GM12801 (cell line): ENCODE measurements around the gene MMP11.

Source experiments
- TF ChIP-seq, protein P1 (sequence below): IDR thresholded peaks from one replicate; pipeline ENCODE4 v1.5.1; 2011; ENCODE audit warnings: control low read depth; ENCODE audit not compliant: insufficient read length; ENCODE audit errors: extremely low read depth

Gene MMP11

DNA sequence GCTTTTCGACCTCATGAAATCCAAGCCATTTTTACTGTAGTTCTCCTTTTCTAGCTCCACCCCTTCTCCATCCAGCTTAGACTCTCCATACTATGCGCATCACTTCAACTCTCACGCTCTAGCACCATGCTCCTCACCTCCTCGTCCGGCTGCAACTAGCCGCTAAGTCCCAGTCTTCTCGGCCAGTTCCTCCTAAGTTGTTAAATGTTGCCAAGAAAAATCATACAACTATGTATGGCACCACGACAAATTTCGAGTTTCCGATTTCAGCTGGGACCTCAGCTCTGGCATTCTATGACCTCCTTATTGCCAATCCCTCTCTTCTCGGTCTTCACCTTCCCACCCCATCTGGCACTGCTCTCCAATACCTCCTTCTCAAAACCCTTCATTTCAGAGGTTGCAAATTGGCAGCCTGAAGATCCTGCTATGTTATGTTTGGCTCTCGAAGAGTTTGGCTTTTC, 22.8 kb upstream of the MMP11 start:
- TF ChIP-seq, protein P1, sequence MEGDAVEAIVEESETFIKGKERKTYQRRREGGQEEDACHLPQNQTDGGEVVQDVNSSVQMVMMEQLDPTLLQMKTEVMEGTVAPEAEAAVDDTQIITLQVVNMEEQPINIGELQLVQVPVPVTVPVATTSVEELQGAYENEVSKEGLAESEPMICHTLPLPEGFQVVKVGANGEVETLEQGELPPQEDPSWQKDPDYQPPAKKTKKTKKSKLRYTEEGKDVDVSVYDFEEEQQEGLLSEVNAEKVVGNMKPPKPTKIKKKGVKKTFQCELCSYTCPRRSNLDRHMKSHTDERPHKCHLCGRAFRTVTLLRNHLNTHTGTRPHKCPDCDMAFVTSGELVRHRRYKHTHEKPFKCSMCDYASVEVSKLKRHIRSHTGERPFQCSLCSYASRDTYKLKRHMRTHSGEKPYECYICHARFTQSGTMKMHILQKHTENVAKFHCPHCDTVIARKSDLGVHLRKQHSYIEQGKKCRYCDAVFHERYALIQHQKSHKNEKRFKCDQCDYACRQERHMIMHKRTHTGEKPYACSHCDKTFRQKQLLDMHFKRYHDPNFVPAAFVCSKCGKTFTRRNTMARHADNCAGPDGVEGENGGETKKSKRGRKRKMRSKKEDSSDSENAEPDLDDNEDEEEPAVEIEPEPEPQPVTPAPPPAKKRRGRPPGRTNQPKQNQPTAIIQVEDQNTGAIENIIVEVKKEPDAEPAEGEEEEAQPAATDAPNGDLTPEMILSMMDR = no peak

DNA sequence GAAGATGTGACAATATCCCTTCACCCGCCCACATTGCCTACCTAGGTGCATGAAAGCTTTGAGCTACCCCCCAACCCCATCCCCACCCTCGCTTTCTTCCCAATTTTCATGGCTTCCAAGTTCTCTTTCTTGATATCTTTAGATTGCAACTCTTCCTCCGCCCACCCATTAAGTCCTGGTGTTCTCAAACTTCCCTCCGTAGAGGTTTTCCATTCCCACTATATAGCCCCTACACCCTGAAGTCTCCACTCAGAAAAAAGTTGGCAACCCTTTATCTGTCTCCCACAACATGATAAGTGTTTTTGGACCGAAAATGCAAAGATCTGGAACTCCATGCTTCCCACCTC, 22.3 kb upstream of the MMP11 start:
- TF ChIP-seq, protein P1 = no peak

DNA sequence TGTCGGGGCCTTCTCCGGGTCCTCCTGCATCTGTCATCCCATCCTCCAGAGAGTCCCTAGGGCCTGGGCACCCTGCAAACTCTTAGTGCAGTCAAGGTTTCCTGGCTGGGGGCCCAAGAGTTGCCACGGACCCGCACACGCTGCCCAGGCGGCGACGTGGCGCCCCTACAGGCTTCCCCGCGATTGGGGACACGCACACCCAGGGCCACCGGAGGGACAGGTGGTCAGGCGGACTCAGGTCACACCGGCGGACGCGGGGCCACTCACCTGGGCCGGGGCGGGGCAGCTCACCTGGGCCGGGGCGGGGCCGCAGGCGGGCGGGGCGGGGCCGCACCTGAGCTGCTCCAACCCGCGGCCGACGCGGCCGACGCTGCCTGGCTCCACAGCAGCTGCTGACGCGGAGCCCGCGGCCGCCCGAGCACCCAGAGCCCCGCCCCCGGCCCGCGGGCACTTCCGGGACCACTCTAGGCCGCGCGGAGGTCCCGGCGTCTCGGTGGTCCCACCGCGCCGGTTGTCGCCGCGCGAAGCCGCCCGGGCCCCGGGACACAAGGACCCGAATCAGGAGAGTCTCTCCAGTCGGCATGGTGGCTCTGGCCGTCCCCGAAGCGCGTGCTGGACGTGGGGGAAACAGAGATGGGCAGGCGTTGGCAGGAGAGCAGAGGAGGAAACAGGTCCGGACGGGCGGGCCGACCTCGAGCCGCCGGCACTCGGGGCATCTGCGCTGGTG, 21.8 kb upstream of the MMP11 start, which contains the start of gene ZNF70:
TSS of gene ZNF70 (minus strand) at position 399 of the 727 bp plus-strand sequence. CDS start 5,972 bp downstream, outside the sequence.
- TF ChIP-seq, protein P1 = no peak

DNA sequence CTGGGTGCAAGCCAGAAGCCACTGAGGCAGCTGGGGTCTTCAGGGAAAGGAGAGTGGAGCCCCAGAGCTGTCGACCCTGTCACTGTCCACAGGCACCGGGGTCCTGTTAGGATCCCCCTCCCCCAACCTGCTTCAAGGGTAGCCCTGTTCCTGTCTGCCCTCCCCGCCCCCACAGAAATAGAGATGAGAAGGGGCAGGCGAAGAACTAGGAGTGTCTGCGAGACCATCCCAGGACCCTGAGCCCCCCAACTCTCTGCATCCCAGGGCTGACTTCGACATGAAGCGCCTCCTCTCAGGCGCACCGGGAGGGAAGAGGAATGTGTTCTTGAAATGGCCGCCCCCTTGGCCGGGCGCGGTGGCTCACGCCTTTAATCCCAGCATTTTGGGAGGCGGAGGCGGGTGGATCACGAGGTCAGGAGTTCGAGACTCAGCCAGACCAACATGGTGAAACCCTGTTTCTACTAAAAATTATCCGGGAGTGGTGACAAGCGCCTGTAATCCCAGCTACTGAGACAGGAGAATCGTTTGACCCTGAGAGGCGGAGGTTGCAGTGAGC, 21.1 kb upstream of the MMP11 start:
- TF ChIP-seq, protein P1 = no peak

DNA sequence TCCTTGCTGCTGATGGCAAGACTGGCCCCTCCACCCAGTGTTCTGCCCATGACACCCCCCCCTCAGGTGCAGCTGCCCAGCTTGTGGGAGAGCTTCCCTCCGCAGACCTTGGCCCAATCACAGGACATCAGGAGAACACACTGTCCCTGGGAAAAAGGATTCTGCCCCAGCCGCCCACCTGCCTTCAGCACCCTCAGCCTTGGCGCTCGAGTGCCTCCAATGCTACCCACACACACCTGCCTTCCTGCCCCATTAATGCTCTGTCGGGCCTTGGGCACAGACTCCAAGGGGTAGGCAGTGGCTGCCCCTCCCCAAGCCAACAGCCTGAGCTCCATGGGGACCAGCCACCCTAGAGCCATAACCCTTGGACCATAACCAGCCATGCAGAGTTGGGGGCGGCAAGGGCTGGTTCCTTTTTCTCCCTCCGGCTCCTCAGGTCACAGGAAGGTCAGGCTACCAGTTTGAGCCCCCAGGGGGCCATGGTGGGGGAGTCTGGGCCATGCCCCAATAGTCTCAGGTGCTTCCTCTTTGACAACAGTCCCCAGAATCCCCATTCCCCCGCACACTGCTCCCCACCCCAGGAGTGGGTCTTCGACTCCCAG, 20.5 kb upstream of the MMP11 start:
- TF ChIP-seq, protein P1 = no peak

DNA sequence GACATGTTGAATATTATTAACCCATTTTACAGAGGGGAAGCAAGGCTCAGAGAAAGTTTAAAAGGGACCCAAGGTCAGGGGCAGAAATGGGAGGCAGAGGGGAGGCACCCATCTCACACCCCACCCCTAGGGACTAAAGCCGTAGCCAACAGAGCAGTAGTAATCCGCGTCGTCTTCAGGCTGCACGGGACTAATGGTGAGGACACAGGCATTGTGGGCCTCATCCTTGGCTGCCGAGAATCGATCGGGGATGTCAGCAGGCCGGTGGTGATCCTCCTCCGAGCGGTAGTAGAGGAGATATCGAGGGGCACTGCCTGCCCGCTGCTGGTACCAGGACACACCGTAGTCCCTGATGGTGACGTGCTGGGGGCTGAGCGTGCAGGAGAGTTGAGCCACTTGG, 19.9 kb upstream of the MMP11 start:
- TF ChIP-seq, protein P1 = no peak

DNA sequence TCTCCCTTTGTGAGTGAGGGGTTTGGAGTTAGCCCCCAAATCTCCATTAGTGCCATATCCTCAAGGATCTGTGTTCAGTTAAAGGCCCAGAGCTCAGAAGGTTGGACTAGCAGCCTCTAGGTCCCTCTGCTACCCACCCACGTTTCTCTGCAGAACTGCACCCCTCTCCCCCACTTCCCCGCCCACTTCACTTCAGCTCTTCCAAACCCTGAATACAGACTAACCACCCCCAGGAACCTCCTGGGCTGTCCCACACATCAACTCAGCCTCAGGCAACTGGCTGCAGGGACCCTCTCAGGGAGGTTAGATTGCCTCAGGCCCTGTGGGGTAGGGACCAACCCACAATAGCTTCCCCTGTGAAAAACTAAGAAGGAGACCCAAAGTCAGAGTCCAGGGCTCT, 19.3 kb upstream of the MMP11 start:
- TF ChIP-seq, protein P1 = no peak
